GM12864 (cell line): ENCODE results near the gene ATP8A2.
"Not testable (repeated sequence)": the region's sequence is repeated elsewhere in the genome, so short reads cannot be mapped to it uniquely, and the experiment has no call there.

Experiments used
- DNase-seq: peaks from one replicate; pipeline ENCODE4 v3.0.0-alpha.2; 2011; ENCODE audit warnings: low read depth
- H3K4me3 ChIP-seq: 2 replicates; pipeline ENCODE4 v1.5.1; 2011; ENCODE audit warnings: mild to moderate bottlenecking, low read depth, low read length, control low read depth
- CTCF ChIP-seq: IDR thresholded peaks from 2 replicates; pipeline ENCODE4 v1.5.1; 2011; ENCODE audit warnings: low read depth, mild to moderate bottlenecking, moderate library complexity, low read length, control low read depth, inconsistent platforms; ENCODE audit errors: missing control alignments

The ATP8A2 gene

GRCh38 chr13:25771641-25772478 is 400.1 kb downstream of the ATP8A2 start:
- TF ChIP-seq CTCF, result no peak
- DNase-seq, result no peak

GRCh38 chr13:25772534-25772933 is 400.8 kb downstream of the ATP8A2 start:
- DNase-seq, H3K4me3 ChIP-seq: not testable (repeated sequence)

More at GRCh38 chr13:25771641-25772478, 400.1 kb downstream of the ATP8A2 start:
- H3K4me3 ChIP-seq, result no peak overlapping the region

GRCh38 chr13:25774056-25774455 is 402.3 kb downstream of the ATP8A2 start:
- DNase-seq, H3K4me3 ChIP-seq: not testable (repeated sequence)

GRCh38 chr13:25775275-25775674 is 403.5 kb downstream of the ATP8A2 start:
- DNase-seq, result no peak
- H3K4me3 ChIP-seq, result no peak overlapping the region
- TF ChIP-seq CTCF, result no peak

- no peak overlapping the region for H3K4me3 ChIP-seq
- no peak for DNase-seq
- no peak for TF ChIP-seq CTCF
Observed at GRCh38 chr13:25775986-25776385, 404.2 kb downstream of the ATP8A2 start.

- no peak for DNase-seq
- no peak for TF ChIP-seq CTCF
- no peak overlapping the region for H3K4me3 ChIP-seq
Observed at GRCh38 chr13:25776722-25777121, 404.9 kb downstream of the ATP8A2 start.

- no peak for TF ChIP-seq CTCF
- DNase-seq, result no peak
- H3K4me3 ChIP-seq, result no peak overlapping the region
Observed at GRCh38 chr13:25777509-25777908, 405.7 kb downstream of the ATP8A2 start.

GRCh38 chr13:25778365-25778764 is 406.6 kb downstream of the ATP8A2 start:
- no peak overlapping the region for H3K4me3 ChIP-seq
- no peak for TF ChIP-seq CTCF
- peak; percentile 5 for DNase-seq
